Measurements from ENCODE around the gene PZP.

Gene PZP

DNA sequence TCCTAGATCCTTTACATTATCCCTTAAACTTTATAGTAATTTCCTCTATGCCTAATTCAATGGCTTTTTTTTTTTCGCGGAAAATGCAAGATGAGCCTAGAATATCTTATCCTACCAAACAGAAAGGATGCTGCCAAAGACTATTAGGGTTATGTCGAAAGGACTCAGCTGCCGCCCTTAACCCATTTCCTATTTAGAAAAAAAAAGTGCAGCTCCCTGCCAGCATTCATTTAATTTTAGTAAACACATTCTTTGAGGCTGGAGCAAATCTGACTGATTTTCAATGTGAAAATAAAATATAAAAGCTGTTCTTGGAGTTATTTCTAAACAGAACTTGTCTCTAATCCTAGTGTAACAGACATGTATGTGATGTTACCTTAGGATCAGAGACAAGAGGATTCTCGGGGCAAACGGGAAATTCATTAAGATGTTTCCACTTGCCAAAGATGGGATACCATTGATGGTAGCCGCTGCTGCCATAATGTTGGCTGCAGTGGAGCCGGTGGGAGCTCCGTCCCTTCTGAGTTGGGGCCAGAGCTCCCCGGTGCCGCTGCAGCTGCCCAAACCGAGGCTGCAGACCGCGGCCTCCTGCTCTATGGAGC, 84.3 kb downstream of the PZP start:
- no peak for FAIRE-seq

- FAIRE-seq: peak; percentile 9
Observed at GRCh38 chr12:9122091-9122609, 86.0 kb downstream of the PZP start.

GRCh38 chr12:9120487-9121184, 87.6 kb downstream of the PZP start:
- no peak for FAIRE-seq

DNA sequence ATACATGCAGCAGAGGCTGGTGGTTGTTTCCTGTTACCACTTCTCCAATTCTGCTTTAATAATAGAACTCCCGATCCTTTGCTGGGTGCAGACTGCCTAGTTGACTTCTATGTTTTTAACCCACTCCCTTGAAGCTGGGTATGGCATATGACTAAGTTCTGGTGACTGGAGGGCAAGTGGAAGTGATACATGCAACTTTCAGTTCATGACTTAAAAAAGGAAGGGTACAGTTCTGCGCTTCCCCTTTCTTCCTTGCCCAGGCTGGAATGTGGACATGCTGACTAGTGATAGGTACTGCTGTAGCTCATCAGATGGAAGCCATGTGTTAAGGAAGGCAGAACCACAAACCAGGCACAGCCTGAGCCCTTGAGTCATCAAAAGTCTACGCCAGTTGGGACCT, 90.0 kb downstream of the PZP start:
- FAIRE-seq: no peak

- no peak for FAIRE-seq
Observed at GRCh38 chr12:9115731-9116559, 92.2 kb downstream of the PZP start, which contains the start of gene A2M. Gene A2M, minus strand, starts transcription at chr12:9115919. Its CDS starts 70 bp downstream, at chr12:9115849.

- FAIRE-seq: no peak
Observed at GRCh38 chr12:9114946-9115345, 93.2 kb downstream of the PZP start.

- no peak for FAIRE-seq
Observed at GRCh38 chr12:9113987-9114309, 94.2 kb downstream of the PZP start.

- FAIRE-seq: no peak
Observed at GRCh38 chr12:9113296-9113986, 94.8 kb downstream of the PZP start.

DNA sequence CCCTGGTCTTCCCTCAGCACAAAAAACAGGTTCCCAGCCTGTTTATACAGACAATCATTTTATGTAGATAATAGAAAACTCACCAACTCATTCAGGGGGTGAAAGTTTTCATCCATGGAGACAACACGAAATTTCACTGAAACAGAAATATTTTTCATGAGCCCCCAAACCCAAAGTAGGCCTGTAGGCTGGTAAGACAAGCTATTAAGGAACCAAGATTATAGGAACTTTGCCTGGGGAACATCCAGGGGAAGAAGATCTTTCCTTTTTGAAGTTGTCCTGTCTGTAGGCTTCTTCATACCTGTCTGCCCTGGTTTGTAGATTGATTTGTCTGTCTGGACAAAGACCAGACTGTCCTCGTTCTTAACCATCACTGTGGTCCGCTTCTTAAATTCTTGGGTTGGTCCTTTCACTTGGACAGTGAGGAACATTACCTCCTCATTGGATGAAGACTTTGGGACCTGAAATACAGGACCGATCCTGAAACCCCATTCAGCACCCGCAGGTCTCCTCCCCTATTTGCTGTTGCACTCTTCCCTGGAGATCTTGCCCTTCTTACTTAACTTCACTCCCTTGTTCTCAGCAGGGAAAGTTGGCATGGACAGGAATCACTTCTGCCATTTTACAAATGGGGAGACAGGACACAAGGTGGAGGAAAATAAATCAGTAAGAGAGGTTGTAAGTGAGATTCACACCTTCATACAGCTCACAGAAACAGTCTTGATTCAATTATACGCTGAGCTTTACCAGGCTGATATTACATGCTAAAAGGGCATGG, 95.9 kb downstream of the PZP start:
- no peak for FAIRE-seq

DNA sequence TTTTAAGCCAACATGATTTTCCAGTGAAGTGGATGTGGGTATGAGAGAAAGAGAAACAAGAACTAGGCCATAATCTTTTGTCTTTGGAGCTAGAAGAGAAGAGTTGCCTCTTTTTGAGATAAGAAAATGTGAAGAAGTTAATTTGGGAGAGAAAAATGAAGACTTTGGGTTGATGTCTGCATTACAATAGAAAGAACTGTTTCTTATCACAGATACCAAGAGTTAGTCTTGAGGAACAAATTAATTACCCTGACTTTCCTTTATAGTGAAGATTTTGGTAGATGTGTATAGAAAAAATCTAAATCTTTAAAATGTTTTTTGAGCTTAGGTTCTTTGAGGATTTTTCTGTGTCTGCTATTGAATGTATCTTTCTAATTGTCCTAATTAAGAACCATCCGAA, 96.7 kb downstream of the PZP start:
- FAIRE-seq: no peak

GRCh38 chr12:9109737-9110491, 98.3 kb downstream of the PZP start:
- no peak for FAIRE-seq

DNA sequence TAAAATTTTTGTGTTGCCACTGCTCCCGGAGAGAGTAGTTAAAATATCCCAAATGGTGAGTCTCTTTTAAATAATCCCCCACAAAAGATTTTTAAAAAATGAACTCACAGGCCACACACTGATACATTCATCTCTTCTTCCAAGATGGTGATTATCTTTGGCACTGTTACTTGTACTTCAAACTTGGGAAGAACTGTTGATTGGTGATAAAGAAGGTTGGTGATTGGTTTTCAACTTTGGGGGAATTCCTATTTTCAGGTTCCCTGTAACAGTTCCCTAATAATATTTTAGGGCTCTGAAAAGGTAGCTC, 99.0 kb downstream of the PZP start:
- FAIRE-seq: no peak

- no peak for FAIRE-seq
Observed at GRCh38 chr12:9108504-9109212, 99.5 kb downstream of the PZP start.

DNA sequence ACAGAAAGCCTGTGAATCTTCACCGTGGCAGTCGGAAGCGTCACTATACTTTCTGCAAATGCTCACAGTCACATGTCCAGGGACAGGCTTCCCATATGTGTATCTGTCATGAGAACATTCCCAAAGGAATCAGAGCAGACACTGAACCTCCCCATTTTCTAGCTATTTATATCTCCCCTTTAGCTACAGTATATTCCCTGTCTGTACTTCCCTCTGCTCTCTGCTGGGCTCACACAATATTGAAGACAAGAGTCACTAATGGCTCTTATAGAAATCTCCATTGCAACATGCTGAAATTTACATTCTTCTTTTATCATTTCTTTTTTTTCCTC, 100.7 kb downstream of the PZP start:
- FAIRE-seq: no peak

DNA sequence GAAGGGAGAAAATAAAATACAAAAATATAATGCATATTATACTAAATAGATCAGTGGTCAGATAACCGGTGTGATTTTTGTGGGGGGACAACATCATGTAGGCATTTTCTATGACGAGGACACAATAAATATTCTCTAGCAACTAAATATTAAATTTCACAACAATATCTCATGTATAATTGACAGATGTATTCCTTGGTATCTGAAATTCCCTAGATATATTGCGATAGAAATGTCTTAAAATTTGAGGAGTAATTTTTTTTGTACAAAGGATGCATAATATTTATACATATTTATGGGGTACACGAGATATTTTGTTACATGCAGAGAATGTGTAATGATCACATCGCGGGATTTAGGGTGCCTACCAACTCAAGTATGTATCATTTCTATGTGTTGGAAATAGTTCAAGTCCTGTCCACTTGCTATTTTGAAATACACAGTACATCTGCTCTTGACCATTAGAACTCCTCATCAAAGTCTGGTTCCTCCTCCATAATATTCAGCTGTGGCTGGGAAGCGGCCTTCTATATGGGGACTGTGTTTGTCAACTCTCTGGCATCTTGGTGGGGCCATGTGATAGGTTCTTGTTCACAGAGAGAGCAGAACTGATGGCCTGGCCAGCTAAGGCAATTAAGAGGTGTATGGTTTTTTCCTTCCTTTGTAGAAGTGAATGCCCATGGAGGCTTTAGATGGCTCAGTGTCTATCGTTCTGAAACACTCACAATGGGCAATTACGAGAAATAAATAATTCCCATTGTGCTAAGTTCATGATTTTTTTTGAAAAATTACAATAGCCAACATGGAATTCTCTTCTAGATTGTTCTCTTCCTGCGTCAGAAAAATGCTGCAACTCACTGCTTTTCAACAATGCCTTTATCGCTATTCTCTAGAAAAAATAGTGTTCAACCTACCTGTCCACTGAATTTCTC, 101.3 kb downstream of the PZP start:
- FAIRE-seq: no peak

DNA sequence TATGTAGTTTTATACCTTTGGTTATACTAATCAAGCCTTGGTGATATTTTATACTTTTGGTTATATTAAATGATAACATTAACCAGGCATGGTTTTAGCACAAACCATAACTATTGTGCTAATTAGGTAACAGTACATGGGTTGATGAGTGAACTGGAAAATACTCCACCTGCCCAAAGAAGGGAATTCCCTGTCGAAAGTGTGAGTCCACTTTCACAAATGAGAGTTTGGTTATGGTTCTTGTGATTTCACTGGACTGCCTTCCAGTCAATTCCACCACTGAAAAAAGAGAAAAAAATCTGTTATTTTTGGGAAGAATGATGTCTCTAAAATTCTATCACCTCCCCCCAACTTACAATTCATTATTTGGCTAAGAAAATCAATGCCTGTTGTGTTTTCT, 102.1 kb downstream of the PZP start:
- no peak for FAIRE-seq

DNA sequence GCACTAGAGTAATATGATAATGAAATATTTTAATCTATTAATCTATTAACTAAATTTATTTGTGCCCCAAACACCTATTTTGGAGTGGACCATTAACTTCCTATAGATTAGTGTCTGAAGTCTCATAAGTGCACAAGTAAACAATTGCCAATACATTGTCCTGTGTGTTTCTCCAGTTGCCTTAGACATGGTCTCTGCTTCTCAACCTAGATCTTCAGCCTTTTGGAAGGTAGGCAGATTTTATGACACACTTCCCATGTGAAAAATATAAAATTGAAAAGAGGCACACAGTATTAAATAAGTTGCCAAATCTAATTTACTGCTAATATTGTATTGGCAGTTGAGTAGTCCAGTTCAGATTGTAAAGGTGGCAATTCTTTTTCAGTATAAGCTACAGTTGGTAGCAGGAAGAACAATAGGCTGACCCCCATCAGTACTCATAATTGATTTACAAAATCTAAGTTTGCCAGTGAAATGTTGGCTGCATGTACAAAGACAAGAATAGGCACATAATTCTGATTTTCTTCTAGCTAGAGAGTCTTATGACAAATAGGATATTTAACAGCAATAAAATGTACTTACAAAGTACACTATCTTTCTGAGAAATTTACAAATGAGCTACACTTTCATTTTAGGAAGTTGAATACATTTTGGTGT, 103.3 kb downstream of the PZP start:
- no peak for FAIRE-seq

DNA sequence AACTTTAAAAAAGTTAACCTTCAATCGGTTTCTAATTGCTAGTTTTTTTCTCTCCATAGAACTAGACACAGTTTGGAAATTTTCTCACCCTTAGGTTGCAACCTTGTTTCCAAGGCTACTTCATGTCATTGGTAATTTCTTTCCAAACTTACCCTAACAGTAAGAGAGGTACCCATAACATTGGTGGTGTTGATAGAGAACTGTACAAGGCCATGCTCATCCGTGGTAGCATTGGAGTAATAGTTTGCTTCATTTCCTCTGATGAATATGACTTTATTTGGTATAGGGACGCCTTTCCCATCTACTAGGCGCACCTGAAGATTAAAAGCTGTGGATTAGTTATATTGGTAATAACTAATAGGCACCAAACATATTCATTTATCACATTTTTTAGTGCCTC, 104.1 kb downstream of the PZP start:
- FAIRE-seq: no peak

- no peak for FAIRE-seq
Observed at GRCh38 chr12:9103050-9103849, 104.9 kb downstream of the PZP start.

Measured in islet of Langerhans (tissue), 1 donor.